Tibial artery (tissue), 4 donors: ENCODE measurements around the gene PTEN.
"Not testable (repeated sequence)": the region's sequence is repeated elsewhere in the genome, so short reads cannot be mapped to it uniquely, and the experiment has no call there.

Experiments used
- DNase-seq, 2 donors: peaks; one replicate each; pipeline ENCODE4 v3.0.0-alpha.2; 2019
- H3K27ac ChIP-seq, 2 donors: fragments of 200-600 bp; sonication (generic) in 1 of 2; 1 replicate in 1 of 2; 2 replicates in 1 of 2; pipeline ENCODE4 v1.5.1; 2018 to 2019; ENCODE audit warnings: mild to moderate bottlenecking in 1 of 2
- H3K27me3 ChIP-seq, 2 donors: fragments of 200-600 bp; sonication (generic) in 1 of 2; one replicate each; pipeline versions ENCODE4 v1.5.1 to v1.6.0; 2016 to 2019
- H3K36me3 ChIP-seq, 3 donors: fragments of 200-600 bp; sonication (generic) in 2 of 3; one replicate each; pipeline ENCODE4 v1.5.1; 2016 to 2019; ENCODE audit warnings: mild to moderate bottlenecking in 2 of 3
- H3K4me1 ChIP-seq, 4 donors: fragments of 200-600 bp; sonication (generic) in 2 of 4; 1 replicate in 3 of 4; 2 replicates in 1 of 4; pipeline ENCODE4 v1.5.1; 2016 to 2019
- H3K4me3 ChIP-seq, 2 donors: fragments of 200-600 bp; sonication (generic) in 1 of 2; 1 replicate in 1 of 2; 2 replicates in 1 of 2; pipeline ENCODE4 v1.5.1; 2018 to 2019; ENCODE audit warnings: mild to moderate bottlenecking in 2 of 2
- H3K9me3 ChIP-seq, 3 donors: fragments of 200-600 bp; sonication (generic) in 1 of 3; one replicate each; pipeline ENCODE4 v1.5.1; 2016 to 2019
- intact Hi-C: fragments of 100-400 bp; cut with DNase I; formaldehyde crosslinking; loops from one replicate; pipeline ENCODE4 v1.15.0; 2023; ENCODE audit warnings: low total_unique reads
- TF ChIP-seq, protein P1 (sequence below), 2 experiments: fragments of 200-600 bp in 1 of 2; fragments of 450-650 bp in 1 of 2; IDR thresholded peaks; one replicate each; pipeline ENCODE4 v1.5.1; 2017 to 2019; ENCODE audit warnings: antibody characterized with exemption in 2 of 2, mild to moderate bottlenecking in 1 of 2, moderate library complexity in 1 of 2

The PTEN gene

DNA sequence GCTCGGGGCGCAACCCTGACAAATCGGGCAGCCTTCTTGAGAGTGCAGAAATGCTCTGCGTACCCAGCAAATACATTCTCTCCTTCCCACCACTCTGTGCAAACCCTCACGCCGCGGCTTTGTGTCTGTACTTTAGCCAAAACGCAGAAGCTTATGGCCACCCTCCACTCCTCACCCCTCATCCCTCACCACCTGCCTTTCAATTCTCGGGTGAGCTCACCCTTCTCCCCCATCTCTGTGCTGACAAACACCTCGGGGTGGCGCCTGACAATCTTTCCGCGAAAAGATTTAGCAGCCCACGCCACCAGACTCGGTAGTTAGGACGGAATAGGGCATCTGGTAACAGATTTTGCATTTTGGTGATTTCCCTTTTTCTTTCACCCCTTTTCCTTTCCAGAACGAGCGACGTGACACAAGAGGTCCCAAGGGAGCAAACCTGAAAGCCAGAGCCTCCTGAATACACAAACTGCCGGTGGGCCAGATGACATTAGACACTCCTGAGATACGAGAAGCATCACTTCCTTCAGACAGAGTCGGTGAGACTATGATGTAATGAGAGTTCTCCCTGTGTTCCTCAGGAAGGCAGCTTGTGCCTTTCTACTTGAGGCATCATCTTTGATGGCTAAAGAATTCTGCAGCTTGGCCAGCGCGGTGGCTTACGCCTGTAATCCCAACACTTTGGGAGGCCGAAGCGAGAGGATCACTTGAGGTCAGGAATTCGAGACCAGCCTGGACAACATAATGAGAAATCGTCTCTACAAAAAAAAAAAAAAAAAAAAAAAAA lies 44.7 kb upstream of the PTEN start:
- Histone ChIP-seq H3K4me3 (peak overlapping the region; percentile 64 to 76), H3K27me3 (no peaks in the 10 kb centered on the region), H3K9me3 (no peaks in the 10 kb centered on the region), H3K36me3 (no peaks in the 10 kb centered on the region), H3K27ac (peak overlapping the region; percentile 75 to 83), H3K4me1 (peaks cover 0 to 29% (median 6%) of the 10 kb centered on the region in 4 donors)
- intact Hi-C loops: no loop called here
- peak in 1 of 2 donors; percentile 19 for DNase-seq
- TF ChIP-seq, protein P1, sequence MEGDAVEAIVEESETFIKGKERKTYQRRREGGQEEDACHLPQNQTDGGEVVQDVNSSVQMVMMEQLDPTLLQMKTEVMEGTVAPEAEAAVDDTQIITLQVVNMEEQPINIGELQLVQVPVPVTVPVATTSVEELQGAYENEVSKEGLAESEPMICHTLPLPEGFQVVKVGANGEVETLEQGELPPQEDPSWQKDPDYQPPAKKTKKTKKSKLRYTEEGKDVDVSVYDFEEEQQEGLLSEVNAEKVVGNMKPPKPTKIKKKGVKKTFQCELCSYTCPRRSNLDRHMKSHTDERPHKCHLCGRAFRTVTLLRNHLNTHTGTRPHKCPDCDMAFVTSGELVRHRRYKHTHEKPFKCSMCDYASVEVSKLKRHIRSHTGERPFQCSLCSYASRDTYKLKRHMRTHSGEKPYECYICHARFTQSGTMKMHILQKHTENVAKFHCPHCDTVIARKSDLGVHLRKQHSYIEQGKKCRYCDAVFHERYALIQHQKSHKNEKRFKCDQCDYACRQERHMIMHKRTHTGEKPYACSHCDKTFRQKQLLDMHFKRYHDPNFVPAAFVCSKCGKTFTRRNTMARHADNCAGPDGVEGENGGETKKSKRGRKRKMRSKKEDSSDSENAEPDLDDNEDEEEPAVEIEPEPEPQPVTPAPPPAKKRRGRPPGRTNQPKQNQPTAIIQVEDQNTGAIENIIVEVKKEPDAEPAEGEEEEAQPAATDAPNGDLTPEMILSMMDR (IDR thresholded peaks at IDR 0.05): no peak

DNA sequence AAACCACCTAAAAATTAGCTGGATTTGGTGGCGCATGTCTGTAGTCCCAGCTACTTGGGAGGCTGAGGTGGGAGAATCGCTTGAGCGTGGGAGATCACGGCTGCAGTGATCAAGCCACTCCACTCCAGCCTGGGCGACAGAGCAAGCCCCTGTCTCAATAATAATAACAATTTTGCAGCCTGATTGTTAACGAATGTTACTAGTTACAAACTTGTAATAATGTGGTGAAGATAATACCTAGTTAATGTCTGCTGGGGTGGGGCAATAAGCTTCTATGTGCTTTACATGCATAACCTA lies 44.2 kb upstream of the PTEN start:
- DNase-seq: no peak
- H3K9me3 ChIP-seq: no peaks in the 10 kb centered on the region
- H3K4me3 ChIP-seq: peak overlapping the region in 1 of 2 donors; percentile 64
- intact Hi-C loops: no loop called here
- H3K36me3 ChIP-seq: no peaks in the 10 kb centered on the region
- no peak overlapping the region for H3K27ac ChIP-seq
- TF ChIP-seq, protein P1 (IDR thresholded peaks at IDR 0.05): no peak
- H3K27me3 ChIP-seq: no peaks in the 10 kb centered on the region
- peaks cover 0 to 29% (median 6%) of the 10 kb centered on the region in 4 donors for H3K4me1 ChIP-seq

DNA sequence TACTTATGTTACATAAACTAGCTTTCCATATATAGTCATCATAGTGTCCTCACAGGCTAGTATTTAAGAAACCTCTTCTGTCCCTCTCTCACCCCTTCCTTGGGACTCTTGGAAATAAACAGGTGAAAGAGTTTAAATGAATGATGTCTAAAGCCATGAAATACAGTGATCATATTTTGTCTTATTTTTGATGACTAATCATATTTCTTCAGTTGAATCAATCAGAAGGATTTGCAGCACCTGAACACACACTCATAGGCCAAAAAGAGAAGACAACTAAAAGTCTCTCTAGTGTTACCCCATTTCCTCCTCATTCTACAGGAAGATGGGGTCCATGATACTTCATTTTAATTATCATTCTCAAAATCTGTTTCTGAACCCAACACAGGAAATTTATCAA lies 36.8 kb upstream of the PTEN start:
- Histone ChIP-seq H3K27ac (no peak overlapping the region), H3K4me3 (no peak overlapping the region), H3K27me3 (no peaks in the 10 kb centered on the region), H3K4me1 (no peaks in the 10 kb centered on the region), H3K9me3 (no peaks in the 10 kb centered on the region), H3K36me3 (no peaks in the 10 kb centered on the region)
- intact Hi-C loops: no loop called here
- TF ChIP-seq, protein P1 (IDR thresholded peaks at IDR 0.05): no peak
- DNase-seq: no peak

DNA sequence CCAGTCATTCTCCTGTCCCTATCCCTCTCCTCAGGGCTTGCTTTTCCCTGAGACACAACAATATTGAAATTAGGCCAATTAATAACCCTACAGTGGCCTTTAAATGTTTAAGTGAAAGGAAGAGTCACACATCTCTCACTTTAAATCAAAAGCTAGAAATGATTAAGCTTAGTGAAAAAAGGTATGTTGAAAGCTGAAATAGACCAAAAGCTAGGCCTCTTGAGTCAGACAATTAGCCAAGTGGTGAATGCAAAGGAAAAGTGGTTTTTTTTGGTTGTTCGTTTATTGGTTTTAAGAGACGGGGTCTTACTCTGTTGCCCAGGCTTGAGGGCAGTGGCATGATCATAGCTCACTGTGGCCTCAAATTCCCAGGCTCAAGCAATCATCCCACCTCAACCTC lies 35.7 kb upstream of the PTEN start:
- no peaks in the 10 kb centered on the region for H3K9me3 ChIP-seq
- no peak overlapping the region for H3K4me3 ChIP-seq
- H3K27ac ChIP-seq: no peak overlapping the region
- TF ChIP-seq, protein P1 (IDR thresholded peaks at IDR 0.05): no peak
- DNase-seq: no peak
- no peaks in the 10 kb centered on the region for H3K27me3 ChIP-seq
- intact Hi-C loops: no loop called here
- no peaks in the 10 kb centered on the region for H3K4me1 ChIP-seq
- no peaks in the 10 kb centered on the region for H3K36me3 ChIP-seq

DNA sequence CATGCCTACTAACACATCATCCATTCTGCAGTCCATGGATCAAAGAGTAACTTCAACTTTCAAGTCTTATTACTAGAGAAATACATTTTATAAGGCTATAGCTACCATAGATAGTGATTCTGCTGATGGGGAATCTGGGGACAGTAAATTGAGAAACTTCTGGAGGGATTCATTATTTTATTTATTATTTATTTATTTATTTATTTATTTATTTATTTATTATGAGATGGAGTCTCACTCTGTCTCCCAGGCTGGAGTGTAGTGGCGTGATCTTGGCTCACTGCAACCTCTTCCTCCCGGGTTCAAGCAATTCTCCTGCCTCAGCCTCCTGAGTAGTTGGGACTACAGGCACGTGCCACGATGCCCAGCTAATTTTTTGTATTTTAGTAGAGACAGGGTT lies 34.4 kb upstream of the PTEN start:
- H3K27ac ChIP-seq, H3K36me3 ChIP-seq, DNase-seq, H3K4me1 ChIP-seq, H3K27me3 ChIP-seq, H3K4me3 ChIP-seq, intact Hi-C loops, H3K9me3 ChIP-seq: not testable (repeated sequence)

DNA sequence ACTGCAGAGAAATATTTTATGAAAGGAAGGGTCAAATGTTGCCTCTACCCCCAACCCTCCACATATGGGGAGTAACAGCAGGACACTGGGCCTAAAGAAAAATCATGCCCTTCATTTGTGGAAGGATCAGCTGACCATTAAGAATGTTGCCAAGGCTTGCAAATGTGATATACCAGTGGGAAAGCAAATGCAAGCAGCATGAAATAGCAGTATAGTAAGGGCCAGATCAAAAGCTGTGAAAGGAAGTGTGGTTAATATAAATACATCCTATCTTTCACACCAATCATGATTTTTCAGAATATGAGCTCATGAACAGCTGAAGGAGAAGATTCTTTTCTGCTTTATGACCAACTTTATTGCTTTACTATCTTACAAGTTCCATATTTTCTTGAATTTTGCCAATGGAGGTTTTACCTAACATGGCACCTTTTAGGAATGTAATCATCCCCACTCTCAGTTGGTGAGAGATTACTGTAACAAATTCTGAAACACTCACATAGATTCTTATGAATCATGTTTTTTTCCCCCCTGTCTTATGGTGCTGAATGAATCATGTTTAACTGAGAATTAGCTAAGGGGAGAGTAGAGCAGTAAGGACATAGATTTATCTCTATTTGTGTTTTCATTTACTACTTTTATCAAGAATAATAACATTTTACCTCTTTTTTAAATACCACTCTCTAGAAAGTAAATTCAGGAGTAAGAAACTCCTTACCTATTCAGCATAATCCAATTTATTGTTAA lies 33.3 kb upstream of the PTEN start:
- intact Hi-C loops: no loop called here
- DNase-seq: no peak

More for the DNA sequence above, 33.3 kb upstream of the PTEN start:
- H3K36me3 ChIP-seq: no peaks in the 10 kb centered on the region
- TF ChIP-seq, protein P1 (IDR thresholded peaks at IDR 0.05): no peak
- H3K9me3 ChIP-seq: no peaks in the 10 kb centered on the region
- no peak overlapping the region for H3K27ac ChIP-seq
- H3K4me3 ChIP-seq: no peak overlapping the region
- no peaks in the 10 kb centered on the region for H3K27me3 ChIP-seq
- H3K4me1 ChIP-seq: no peaks in the 10 kb centered on the region
